ENCODE results near the gene NDUFA8.

The NDUFA8 gene

GRCh38 chr9:122197426-122197825 lies 37.8 kb upstream of the NDUFA8 start:
- TF ChIP-seq MAX (IDR thresholded peaks at IDR 0.05; ENCODE audit: low read depth, low read length): no peak
- no peak for DNase-seq (ENCODE audit: low read depth)
- no peak overlapping the region for H3K4me3 ChIP-seq (ENCODE audit: low read depth, low read length)

GRCh38 chr9:122195875-122196274 lies 36.3 kb upstream of the NDUFA8 start:
- TF ChIP-seq POLR2A (IDR thresholded peaks at IDR 0.05; ENCODE audit: extremely low read depth, insufficient read length) (no peak), MYC (IDR thresholded peaks at IDR 0.05; ENCODE audit: low read depth, low read length) (no peak), MAX (IDR thresholded peaks at IDR 0.05; ENCODE audit: low read depth, low read length) (no peak), CTCF (IDR thresholded peaks at IDR 0.05; ENCODE audit: low read depth, low read length) (no peak)
- no peak overlapping the region for H3K4me3 ChIP-seq (ENCODE audit: low read depth, low read length)
- DNase-seq (ENCODE audit: low read depth): no peak

DNA sequence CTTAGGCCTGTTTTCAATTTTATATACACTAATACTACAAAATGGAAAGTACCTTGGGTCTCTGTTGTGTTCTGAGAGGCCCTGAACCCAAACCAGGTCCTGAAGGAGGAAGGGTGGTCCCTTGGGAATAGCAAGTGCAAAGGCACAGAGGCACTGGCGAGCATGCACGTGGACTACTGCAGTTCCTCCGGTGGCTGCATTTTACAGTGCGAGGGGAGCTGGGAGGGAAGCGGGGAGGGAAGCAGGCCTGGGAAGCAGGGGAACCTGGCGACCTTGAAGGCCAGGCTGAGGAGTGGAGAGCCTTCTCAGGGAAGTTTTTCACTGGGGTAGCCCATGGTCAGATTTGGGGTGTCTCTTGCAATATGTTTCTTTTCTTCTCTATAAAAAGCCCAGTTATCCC lies 34.1 kb upstream of the NDUFA8 start:
- TF ChIP-seq CTCF (IDR thresholded peaks at IDR 0.05; ENCODE audit: low read depth, low read length): no peak
- no peak for TF ChIP-seq POLR2A (IDR thresholded peaks at IDR 0.05; ENCODE audit: extremely low read depth, insufficient read length)
- no peak for TF ChIP-seq MAX (IDR thresholded peaks at IDR 0.05; ENCODE audit: low read depth, low read length)
- TF ChIP-seq MYC (IDR thresholded peaks at IDR 0.05; ENCODE audit: low read depth, low read length): no peak
- H3K4me3 ChIP-seq (ENCODE audit: low read depth, low read length): no peak overlapping the region
- peak; percentile 21 for DNase-seq (ENCODE audit: low read depth)

- no peak for TF ChIP-seq POLR2A (IDR thresholded peaks at IDR 0.05; ENCODE audit: extremely low read depth, insufficient read length)
- no peak for TF ChIP-seq CTCF (IDR thresholded peaks at IDR 0.05; ENCODE audit: low read depth, low read length)
- no peak for TF ChIP-seq MAX (IDR thresholded peaks at IDR 0.05; ENCODE audit: low read depth, low read length)
- TF ChIP-seq MYC (IDR thresholded peaks at IDR 0.05; ENCODE audit: low read depth, low read length): no peak
- no peak overlapping the region for H3K4me3 ChIP-seq (ENCODE audit: low read depth, low read length)
- DNase-seq (ENCODE audit: low read depth): no peak
Observed at GRCh38 chr9:122192914-122193525, 33.4 kb upstream of the NDUFA8 start.

DNA sequence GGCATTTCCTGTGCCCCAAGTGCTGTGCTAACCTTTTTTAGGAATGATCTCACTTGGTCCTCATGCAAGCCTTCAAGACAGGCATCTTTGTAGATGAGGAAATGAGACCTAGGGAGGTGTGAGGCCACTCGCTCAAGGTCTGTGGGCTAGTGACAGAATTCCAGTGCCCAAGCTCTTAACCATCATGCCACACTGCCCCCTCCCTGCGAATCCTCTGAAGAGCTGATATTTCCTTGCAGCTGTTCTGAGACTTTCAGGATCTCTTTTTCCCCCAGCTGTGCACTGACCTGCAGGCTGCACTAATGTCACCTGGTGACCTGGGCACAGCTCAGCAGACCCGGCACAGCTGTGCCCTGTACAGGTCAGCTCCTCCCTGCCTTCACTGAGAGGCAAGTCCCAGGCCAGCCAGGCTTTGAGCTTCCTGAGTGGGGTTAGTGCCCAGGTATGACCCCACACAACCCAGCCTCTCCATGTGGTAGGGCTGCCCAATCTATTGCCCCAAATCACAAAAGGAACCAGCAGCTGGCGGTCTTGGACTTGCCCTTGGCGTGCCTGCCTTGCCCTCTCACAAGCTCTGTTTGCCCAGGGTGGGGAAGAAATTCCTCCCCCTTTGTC lies 32.8 kb upstream of the NDUFA8 start:
- no peak overlapping the region for H3K4me3 ChIP-seq (ENCODE audit: low read depth, low read length)
- TF ChIP-seq MYC (IDR thresholded peaks at IDR 0.05; ENCODE audit: low read depth, low read length) (no peak), MAX (IDR thresholded peaks at IDR 0.05; ENCODE audit: low read depth, low read length) (no peak), CTCF (IDR thresholded peaks at IDR 0.05; ENCODE audit: low read depth, low read length) (no peak), POLR2A (IDR thresholded peaks at IDR 0.05; ENCODE audit: extremely low read depth, insufficient read length) (no peak)
- peak; percentile 20 for DNase-seq (ENCODE audit: low read depth)

DNA sequence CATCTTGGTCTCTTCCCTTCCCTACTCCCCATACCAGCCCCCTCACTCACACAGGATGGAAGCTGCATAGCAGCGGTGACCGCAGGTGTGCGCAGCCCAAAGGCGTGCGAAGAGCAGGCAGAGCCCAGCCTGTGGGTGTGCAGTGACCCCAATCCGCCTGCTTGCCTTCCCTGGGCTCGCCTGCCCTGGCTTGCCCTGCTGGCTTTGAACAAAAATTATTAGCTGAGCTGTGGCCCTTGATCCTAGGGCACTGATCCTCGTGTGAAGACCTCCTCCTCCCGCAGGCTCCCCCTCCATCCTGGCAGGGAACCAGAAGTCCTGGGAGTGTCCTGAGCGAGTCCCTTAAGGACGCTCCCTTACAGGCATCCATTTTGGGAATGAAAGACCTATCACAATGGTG lies 32.0 kb upstream of the NDUFA8 start:
- no peak for DNase-seq (ENCODE audit: low read depth)
- TF ChIP-seq POLR2A (IDR thresholded peaks at IDR 0.05; ENCODE audit: extremely low read depth, insufficient read length): no peak
- TF ChIP-seq CTCF (IDR thresholded peaks at IDR 0.05; ENCODE audit: low read depth, low read length): no peak
- TF ChIP-seq MYC (IDR thresholded peaks at IDR 0.05; ENCODE audit: low read depth, low read length): no peak
- no peak for TF ChIP-seq MAX (IDR thresholded peaks at IDR 0.05; ENCODE audit: low read depth, low read length)
- no peak overlapping the region for H3K4me3 ChIP-seq (ENCODE audit: low read depth, low read length)
